Measurements from ENCODE around the gene TRAF3IP1.

GRCh38 chr2:238425505-238425978 is 105.2 kb downstream of the TRAF3IP1 start:
- TF ChIP-seq CTCF (IDR thresholded peaks at IDR 0.05; ENCODE audit: low read depth, low read length) (no peak), POLR2A (IDR thresholded peaks at IDR 0.05; ENCODE audit: extremely low read depth, insufficient read length) (no peak), MYC (IDR thresholded peaks at IDR 0.05; ENCODE audit: low read depth, low read length) (no peak)
- TF ChIP-seq, protein P1, sequence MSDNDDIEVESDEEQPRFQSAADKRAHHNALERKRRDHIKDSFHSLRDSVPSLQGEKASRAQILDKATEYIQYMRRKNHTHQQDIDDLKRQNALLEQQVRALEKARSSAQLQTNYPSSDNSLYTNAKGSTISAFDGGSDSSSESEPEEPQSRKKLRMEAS (IDR thresholded peaks at IDR 0.05; ENCODE audit: low read depth, low read length), result no peak

Measured in NB4 (cell line).